ENCODE data around the gene EVL. TPM values are rescaled to one million over a fixed set of nuclear protein-coding genes. Genes with fewer than 3 reads are reported as not detected.
A peak's percentile ranks its signal among the peaks of the same experiment; 100 is the strongest.

Gene EVL
- total and polyA plus RNA-seq, 10 of the 15 experiments (the other 5 are each of a cell fraction or from before 2014, with no cell fraction given), result 11.9 to 341 (median 89.8) TPM

GRCh38 chr14:100052819-100053218, 12.4 kb upstream of the EVL start (continued):
- TF ChIP-seq ZNF24 (IDR thresholded peaks at IDR 0.05), result no peak
- TF ChIP-seq ESRRA (IDR thresholded peaks at IDR 0.05; ENCODE audit: low read length), result no peak

GRCh38 chr14:100054316-100055075, 10.7 kb upstream of the EVL start:
- no TSS peak for BruUV-seq (replicated peaks)
- ChIA-PET RAD21 (ENCODE audit: unreplicated experiment) (interaction anchor here (2.3 kb wide), 1 partner anchor 29 kb away, joined by 8 read pairs; no protein-coding TSS in a partner anchor), POLR2A (interaction anchor here (1.2 kb wide), 1 partner anchor 14 kb away, joined by 6 read pairs; no protein-coding TSS in a partner anchor), SMC1A (ENCODE audit: uncharacterized antibody, unreplicated experiment) (interaction anchor here (0.8 to 2.3 kb wide), 3 partner anchors 10 to 69 kb away, joined by 3 to 9 read pairs (median 5); partner anchors contain the start of gene EVL), CTCF (interaction anchor here (0.7 to 10.0 kb wide), 6 partner anchors 10 to 139 kb away, joined by 3 to 156 read pairs (median 12); partner anchors contain the start of gene EVL)
- Histone ChIP-seq H3K4me2 (ENCODE audit: control insufficient read depth, insufficient read depth) (no peak overlapping the region), H3K36me3 (ENCODE audit: control insufficient read depth in 2 of 2, insufficient read depth in 2 of 2, low read length in 1 of 2) (no peaks in the 10 kb centered on the region), H3K9me3 (replicated peaks; ENCODE audit: control insufficient read depth, insufficient read depth, low read length) (no peaks in the 10 kb centered on the region; the same call in 2 of the 3 replicates), H3K79me2 (ENCODE audit: control insufficient read depth, insufficient read depth, low read length) (no peaks in the 10 kb centered on the region; the same call in 1 of the 2 replicates), H3K27ac (ENCODE audit: control insufficient read depth, insufficient read depth) (no peak overlapping the region), H3K9ac (ENCODE audit: control insufficient read depth, insufficient read depth, low read length) (no peak overlapping the region), H3K27me3 (replicated peaks in 1 of 2; ENCODE audit: control insufficient read depth in 2 of 2, insufficient read depth in 2 of 2, low read length in 1 of 2) (no peaks in the 10 kb centered on the region), H4K20me1 (ENCODE audit: control insufficient read depth, insufficient read depth) (no peaks in the 10 kb centered on the region), H3K4me3 (no peak overlapping the region), H2AFZ (ENCODE audit: control insufficient read depth, low read depth, low read length) (no peak overlapping the region), H3K4me1 (ENCODE audit: control insufficient read depth, insufficient read depth, low read length) (peaks cover 28% of the 10 kb centered on the region)
- TF ChIP-seq BHLHE40 (IDR thresholded peaks at IDR 0.05; ENCODE audit: borderline replicate concordance in 1 of 2, low read depth in 2 of 2, low read length in 1 of 2) (peak in 1 of 2 experiments; percentile 34; a peak in 1 of 4 replicates), NR2F1 (conservative IDR thresholded peaks at IDR 0.05) (peak; percentile 84), PBX3 (IDR thresholded peaks at IDR 0.05; ENCODE audit: insufficient replicate concordance, low read depth, low read length) (no peak)
- intact Hi-C loops (cut with micrococcal nuclease; ENCODE audit: unreplicated experiment), result no loop called here
- in situ Hi-C loops (cut with MboI), result no loop called here
- FAIRE-seq (no peak), ATAC-seq (no peak), DNase-seq (ENCODE audit: low read depth, low spot score) (no peak)
- WGBS (ENCODE audit: insufficient coverage, insufficient replicate concordance, low lambda C conversion rate, missing lambda C conversion rate), result 68% methylated on average over 13 of the region's 13 CpGs

All from GM12878 (cell line).